Adipocyte (in vitro differentiated cells): ENCODE data around the gene PARP2.
"Not testable (repeated sequence)": the region's sequence is repeated elsewhere in the genome, so short reads cannot be mapped to it uniquely, and the experiment has no call there.

ENCODE experiments used
- DNase-seq: peaks from one replicate; pipeline ENCODE4 v3.0.0-alpha.2; 2015; ENCODE audit warnings: low read depth
- H3K27me3 ChIP-seq: replicated peaks from 2 replicates; pipeline ENCODE4 v1.7.0; 2013; ENCODE audit warnings: mild to moderate bottlenecking, low read length, moderate library complexity; ENCODE audit not compliant: control insufficient read depth, insufficient read depth
- H3K36me3 ChIP-seq: 2 replicates; pipeline ENCODE4 v1.7.0; 2013; ENCODE audit warnings: low read length, mild to moderate bottlenecking, moderate library complexity; ENCODE audit not compliant: control insufficient read depth, insufficient read depth, severe bottlenecking
- H3K4me1 ChIP-seq: 2 replicates; pipeline ENCODE4 v1.7.0; 2013; ENCODE audit warnings: mild to moderate bottlenecking, low read length, moderate library complexity; ENCODE audit not compliant: control insufficient read depth, insufficient read depth
- H3K4me3 ChIP-seq: 2 replicates; pipeline ENCODE4 v1.7.0; 2013; ENCODE audit warnings: mild to moderate bottlenecking, low read length, moderate library complexity
- H3K9ac ChIP-seq: 2 replicates; pipeline ENCODE4 v1.7.0; 2013; ENCODE audit warnings: mild to moderate bottlenecking, low read length, moderate library complexity
- H3K9me3 ChIP-seq: 2 replicates; pipeline ENCODE4 v1.7.0; 2013; ENCODE audit warnings: mild to moderate bottlenecking, low read length, moderate library complexity; ENCODE audit not compliant: control insufficient read depth

Gene PARP2

DNA sequence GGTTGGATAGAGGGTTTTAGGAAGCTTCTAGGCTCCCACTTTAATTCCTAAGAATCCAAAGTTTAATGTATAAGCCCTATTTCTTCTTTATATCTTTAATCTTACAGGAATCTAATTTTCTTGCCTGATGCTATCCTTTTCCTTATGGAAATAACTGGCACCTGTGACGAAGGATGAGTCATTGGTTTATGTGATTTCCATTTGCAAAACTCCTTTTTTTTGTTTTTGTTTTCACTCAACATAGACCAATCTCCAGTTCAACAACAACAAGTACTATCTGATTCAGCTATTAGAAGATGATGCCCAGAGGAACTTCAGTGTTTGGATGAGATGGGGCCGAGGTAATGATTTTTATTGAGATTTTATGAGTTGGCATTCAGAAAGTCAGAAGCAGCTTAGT, 6.8 kb downstream of the PARP2 start:
- H3K27me3 ChIP-seq = no peaks in the 10 kb centered on the region
- DNase-seq = no peak
- H3K9me3 ChIP-seq = no peaks in the 10 kb centered on the region
- H3K4me3 ChIP-seq = no peak overlapping the region
- no peak overlapping the region for H3K9ac ChIP-seq
- H3K4me1 ChIP-seq = no peaks in the 10 kb centered on the region
- peaks cover 74% of the 10 kb centered on the region for H3K36me3 ChIP-seq

DNA sequence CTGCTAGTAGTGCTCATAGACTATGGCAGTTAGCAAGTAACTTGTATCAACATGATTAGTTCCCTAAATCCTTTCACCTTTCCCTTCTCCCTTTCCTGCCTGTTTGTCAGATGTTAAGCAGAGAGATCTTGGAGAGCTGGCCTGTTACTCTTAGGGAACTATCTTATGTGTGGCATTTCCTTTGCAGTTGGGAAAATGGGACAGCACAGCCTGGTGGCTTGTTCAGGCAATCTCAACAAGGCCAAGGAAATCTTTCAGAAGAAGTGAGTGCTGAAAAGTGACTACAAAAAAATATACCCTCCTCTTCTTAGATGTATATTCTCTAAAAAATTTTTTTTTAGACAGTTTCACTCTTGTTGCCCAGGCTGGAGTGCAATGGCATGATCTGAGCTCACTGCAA, 7.4 kb downstream of the PARP2 start:
- peaks cover 75% of the 10 kb centered on the region for H3K36me3 ChIP-seq
- no peaks in the 10 kb centered on the region for H3K4me1 ChIP-seq
- DNase-seq = no peak
- no peak overlapping the region for H3K9ac ChIP-seq
- no peaks in the 10 kb centered on the region for H3K9me3 ChIP-seq
- no peaks in the 10 kb centered on the region for H3K27me3 ChIP-seq
- no peak overlapping the region for H3K4me3 ChIP-seq

DNA sequence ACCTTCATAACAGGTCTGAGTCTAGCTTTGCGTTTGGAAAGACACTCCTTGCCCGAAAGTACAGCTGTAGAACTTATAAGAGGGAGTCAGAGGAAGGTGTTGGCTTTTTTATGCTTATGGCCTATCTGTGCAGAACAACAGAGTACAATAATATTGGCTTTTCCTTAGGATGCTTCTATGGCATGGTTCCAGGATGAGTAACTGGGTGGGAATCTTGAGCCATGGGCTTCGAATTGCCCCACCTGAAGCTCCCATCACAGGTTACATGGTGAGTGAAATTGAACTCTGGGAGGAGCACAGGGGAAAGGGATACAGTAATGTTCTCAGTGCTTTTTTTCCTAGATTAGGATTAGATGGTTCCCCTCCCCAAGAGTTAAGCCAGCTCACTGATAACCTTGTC, 13.0 kb downstream of the PARP2 start:
- H3K9ac ChIP-seq = no peak overlapping the region
- H3K9me3 ChIP-seq = no peaks in the 10 kb centered on the region
- no peak overlapping the region for H3K4me3 ChIP-seq
- H3K27me3 ChIP-seq = no peaks in the 10 kb centered on the region
- H3K4me1 ChIP-seq = no peaks in the 10 kb centered on the region
- DNase-seq = no peak
- peaks cover 79% of the 10 kb centered on the region for H3K36me3 ChIP-seq

DNA sequence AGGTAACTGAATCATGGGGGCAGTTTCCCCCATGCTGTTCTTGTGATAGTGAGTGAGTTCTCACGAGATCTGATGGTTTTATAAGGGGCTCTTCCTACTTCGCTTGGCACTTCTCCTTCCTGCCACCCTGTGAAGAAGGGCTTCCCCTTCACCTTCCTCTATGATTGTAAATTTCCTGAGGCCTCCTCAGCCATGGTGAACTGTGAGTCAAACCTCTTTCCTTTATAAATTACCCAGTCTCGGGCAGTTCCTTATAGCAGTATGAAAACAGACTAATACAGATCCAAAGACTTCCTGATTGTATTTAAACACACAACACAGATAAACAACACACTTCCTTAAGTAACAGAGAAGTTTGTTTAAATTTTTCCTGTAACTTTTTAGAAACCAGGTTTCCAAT, 15.0 kb downstream of the PARP2 start:
- H3K4me1 ChIP-seq, H3K27me3 ChIP-seq, H3K4me3 ChIP-seq, DNase-seq, H3K9ac ChIP-seq, H3K9me3 ChIP-seq: not testable (repeated sequence)
- peaks cover 80% of the 10 kb centered on the region for H3K36me3 ChIP-seq

DNA sequence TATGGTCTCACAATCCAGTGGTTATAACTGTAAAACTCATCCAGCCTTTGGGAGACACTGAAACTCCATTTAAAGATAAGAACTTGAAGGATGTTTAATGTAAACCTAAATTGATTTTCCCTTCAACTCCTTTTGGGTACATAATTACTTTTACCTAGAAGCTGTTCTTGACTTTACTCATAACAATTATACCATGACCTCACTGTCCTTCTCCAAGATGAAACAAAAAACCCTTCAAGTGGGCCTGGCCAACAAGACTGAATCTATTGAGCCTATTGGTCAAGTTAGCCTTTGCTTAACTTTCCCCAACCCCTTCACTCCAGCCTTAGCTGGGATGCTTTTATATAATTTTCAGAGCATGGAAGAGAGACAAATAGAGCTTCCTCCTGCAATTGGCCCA, 22.5 kb downstream of the PARP2 start:
- H3K4me3 ChIP-seq = no peak overlapping the region
- H3K4me1 ChIP-seq = no peaks in the 10 kb centered on the region
- no peak overlapping the region for H3K9ac ChIP-seq
- H3K36me3 ChIP-seq = peaks cover 79% of the 10 kb centered on the region
- H3K27me3 ChIP-seq = no peaks in the 10 kb centered on the region
- DNase-seq = no peak
- H3K9me3 ChIP-seq = no peaks in the 10 kb centered on the region

DNA sequence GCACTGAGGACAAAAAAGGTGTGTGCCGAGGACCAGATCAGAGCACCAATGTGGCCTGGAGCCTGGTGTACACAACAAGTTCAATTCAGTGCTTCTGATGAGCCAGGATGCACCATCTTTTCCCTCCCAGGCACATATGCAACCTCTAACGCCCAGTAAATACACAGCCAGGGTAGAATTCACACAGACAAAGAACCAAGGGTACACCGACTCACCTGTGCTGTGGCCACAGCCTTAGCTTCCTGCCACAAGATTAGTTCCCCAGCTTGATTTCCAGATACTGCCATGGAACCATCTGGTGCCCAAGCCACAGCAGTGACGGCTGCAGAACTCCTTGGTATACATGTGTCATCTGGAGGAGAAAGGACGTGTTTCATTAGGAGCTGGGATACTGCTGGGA, 29.4 kb downstream of the PARP2 start:
- H3K9me3 ChIP-seq = no peaks in the 10 kb centered on the region
- H3K27me3 ChIP-seq = no peaks in the 10 kb centered on the region
- H3K4me1 ChIP-seq = no peaks in the 10 kb centered on the region
- no peak overlapping the region for H3K9ac ChIP-seq
- DNase-seq = no peak
- no peak overlapping the region for H3K4me3 ChIP-seq
- peaks cover 98% of the 10 kb centered on the region for H3K36me3 ChIP-seq

DNA sequence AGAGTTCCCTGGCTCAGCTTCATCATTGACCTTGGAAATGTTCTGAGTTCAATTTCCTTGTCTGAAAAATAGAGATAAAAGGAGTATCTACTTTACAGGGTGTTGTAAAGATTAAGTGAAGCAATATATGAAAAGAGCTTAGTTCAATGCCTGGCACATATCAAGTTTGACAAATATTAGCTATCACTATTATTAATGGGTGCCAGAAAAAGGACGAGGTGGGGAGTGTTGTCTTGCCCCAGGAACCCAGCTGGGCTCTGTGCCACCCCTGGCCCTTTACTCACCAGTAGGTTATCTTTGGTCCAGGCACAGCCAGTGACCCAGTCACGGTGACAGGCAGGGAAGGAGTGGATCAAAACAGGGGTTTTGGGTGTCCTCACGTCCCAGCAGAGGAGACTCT, 32.0 kb downstream of the PARP2 start:
- Histone ChIP-seq H3K9me3 (no peaks in the 10 kb centered on the region), H3K4me3 (no peak overlapping the region), H3K36me3 (peaks cover 100% of the 10 kb centered on the region), H3K27me3 (no peaks in the 10 kb centered on the region), H3K4me1 (no peaks in the 10 kb centered on the region), H3K9ac (no peak overlapping the region)
- no peak for DNase-seq

DNA sequence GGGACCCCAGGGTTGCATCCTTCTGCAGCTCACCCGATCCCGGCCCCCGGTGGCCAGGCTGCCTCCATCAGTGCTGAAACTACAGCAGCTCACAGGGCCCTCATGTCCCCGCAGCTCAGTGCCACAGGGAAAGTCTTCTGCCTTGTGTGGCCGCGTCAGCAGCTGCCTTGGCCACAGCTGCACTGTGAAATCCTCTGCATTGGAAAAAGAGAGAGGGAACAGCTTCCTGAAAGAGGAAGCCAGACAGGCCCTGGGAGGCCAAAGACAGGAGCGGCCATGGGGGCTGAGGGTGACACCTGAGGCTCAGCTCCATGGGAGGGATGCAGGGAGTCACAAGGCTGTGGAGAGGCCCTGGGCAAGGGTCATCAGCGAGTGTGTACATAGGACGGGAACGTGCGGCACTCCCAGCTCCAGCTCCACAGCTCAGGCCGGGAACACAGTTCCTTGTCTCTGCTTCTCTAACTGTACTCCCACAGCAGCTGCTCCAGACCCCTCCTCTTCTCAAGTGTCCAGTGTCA, 32.7 kb downstream of the PARP2 start:
- no peaks in the 10 kb centered on the region for H3K27me3 ChIP-seq
- peaks cover 100% of the 10 kb centered on the region for H3K36me3 ChIP-seq
- H3K9ac ChIP-seq = no peak overlapping the region
- H3K4me1 ChIP-seq = no peaks in the 10 kb centered on the region
- H3K4me3 ChIP-seq = no peak overlapping the region
- DNase-seq = no peak
- no peaks in the 10 kb centered on the region for H3K9me3 ChIP-seq

DNA sequence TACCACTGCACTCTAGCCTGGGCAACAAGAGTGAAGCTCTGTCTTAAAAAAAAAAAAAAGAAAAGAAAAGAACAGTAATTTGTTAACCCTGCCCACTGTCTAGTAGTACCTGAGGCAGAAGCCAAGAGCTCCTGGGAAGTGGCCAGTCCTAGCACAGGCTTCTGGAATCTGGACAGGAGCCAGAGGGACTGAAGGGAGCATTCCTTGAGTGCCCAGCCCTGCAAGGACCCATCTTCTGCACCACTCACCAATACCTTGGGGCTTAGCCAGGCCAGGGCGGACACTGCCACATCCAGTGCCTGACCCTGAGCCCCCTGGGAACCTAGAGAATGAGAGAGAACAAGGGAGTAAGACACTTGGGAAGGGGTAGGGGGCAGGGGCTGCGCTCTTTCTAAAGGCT, 33.7 kb downstream of the PARP2 start:
- Histone ChIP-seq H3K27me3 (no peaks in the 10 kb centered on the region), H3K36me3 (peaks cover 100% of the 10 kb centered on the region), H3K4me3 (no peak overlapping the region), H3K4me1 (no peaks in the 10 kb centered on the region), H3K9me3 (no peaks in the 10 kb centered on the region), H3K9ac (no peak overlapping the region)
- DNase-seq = no peak

DNA sequence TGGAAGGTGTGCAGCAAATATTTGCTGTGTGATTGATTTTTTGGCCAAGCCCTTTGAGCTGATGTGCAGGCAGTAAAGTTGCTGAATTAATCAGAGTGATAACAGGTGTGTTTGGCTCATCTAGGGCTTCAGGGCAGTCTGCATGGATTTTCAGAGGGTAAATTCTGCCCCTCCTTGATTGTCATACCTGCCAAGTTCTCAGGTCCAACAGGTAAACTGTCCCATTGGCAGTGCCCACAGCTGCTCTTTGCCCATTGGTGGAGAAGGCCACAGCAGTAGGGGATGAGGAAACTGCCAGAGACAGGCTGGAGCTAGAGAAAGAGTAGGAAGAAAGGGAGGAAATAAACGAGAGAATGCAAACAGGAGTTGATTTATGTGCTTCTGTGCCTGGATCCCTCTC, 36.3 kb downstream of the PARP2 start:
- no peak for DNase-seq
- peaks cover 100% of the 10 kb centered on the region for H3K36me3 ChIP-seq
- H3K9ac ChIP-seq = no peak overlapping the region
- H3K4me1 ChIP-seq = no peaks in the 10 kb centered on the region
- H3K4me3 ChIP-seq = no peak overlapping the region
- H3K9me3 ChIP-seq = no peaks in the 10 kb centered on the region
- no peaks in the 10 kb centered on the region for H3K27me3 ChIP-seq

DNA sequence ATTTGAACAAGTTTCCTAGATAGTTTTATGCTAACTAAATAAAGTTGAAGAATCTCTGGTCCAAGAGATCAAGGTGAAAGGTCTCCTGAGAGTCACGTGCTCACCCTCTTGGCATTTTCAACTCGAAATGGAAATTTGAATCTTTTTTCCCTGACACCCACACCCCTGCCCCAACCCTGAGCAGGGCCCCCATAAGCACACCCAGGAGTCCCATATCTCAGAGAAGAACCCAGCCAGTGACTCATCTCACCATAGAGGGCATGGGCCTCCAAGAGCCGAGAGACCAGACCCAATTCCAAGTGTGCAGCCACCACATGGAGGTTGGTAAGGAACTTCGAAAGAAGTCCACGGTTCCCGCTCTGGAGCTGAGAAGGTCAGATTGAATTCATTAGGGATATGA, 37.2 kb downstream of the PARP2 start:
- no peaks in the 10 kb centered on the region for H3K9me3 ChIP-seq
- no peak overlapping the region for H3K4me3 ChIP-seq
- DNase-seq = no peak
- H3K9ac ChIP-seq = no peak overlapping the region
- H3K4me1 ChIP-seq = no peaks in the 10 kb centered on the region
- no peaks in the 10 kb centered on the region for H3K27me3 ChIP-seq
- H3K36me3 ChIP-seq = peaks cover 100% of the 10 kb centered on the region

DNA sequence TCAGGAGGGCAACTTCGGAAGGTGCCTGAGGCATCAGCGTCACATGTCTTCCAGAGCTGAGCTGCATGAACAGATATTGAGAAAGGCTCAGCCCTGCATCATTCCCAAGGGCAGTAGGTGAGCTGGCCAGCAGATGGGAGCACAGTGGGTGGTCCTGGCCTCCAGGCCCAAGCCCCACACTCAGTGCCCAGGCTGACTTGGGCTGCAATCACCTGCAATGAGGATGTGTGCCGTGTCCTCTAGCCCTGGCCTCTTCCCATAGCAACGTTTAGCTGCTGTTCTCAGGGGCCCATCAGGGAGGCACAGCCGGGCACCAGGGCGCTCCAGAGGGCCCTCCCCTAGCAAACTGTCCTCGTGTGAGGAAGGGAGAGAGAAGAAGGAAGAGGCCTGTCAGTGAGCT, 37.9 kb downstream of the PARP2 start:
- H3K4me1 ChIP-seq = no peaks in the 10 kb centered on the region
- DNase-seq = no peak
- peaks cover 100% of the 10 kb centered on the region for H3K36me3 ChIP-seq
- no peak overlapping the region for H3K4me3 ChIP-seq
- no peaks in the 10 kb centered on the region for H3K27me3 ChIP-seq
- no peaks in the 10 kb centered on the region for H3K9me3 ChIP-seq
- H3K9ac ChIP-seq = no peak overlapping the region
